ENCODE results near the gene ZNF184. TPM values are rescaled to one million over a fixed set of nuclear protein-coding genes. Genes with fewer than 3 reads are reported as not detected.

Gene ZNF184
- total and polyA plus RNA-seq, 9 of the 15 experiments (the other 6 are each of a cell fraction or from before 2014, with no cell fraction given), result 7.6 to 22.2 (median 12.8) TPM

- no peak for TF ChIP-seq POLR2AphosphoS5 (IDR thresholded peaks at IDR 0.05; ENCODE audit: control insufficient read depth, insufficient read depth, low read depth, low read length)
- peak; percentile 33; the same call in 1 of the 2 replicates for TF ChIP-seq NCOA1 (IDR thresholded peaks at IDR 0.05; ENCODE audit: low read depth)
- TF ChIP-seq, protein P1, sequence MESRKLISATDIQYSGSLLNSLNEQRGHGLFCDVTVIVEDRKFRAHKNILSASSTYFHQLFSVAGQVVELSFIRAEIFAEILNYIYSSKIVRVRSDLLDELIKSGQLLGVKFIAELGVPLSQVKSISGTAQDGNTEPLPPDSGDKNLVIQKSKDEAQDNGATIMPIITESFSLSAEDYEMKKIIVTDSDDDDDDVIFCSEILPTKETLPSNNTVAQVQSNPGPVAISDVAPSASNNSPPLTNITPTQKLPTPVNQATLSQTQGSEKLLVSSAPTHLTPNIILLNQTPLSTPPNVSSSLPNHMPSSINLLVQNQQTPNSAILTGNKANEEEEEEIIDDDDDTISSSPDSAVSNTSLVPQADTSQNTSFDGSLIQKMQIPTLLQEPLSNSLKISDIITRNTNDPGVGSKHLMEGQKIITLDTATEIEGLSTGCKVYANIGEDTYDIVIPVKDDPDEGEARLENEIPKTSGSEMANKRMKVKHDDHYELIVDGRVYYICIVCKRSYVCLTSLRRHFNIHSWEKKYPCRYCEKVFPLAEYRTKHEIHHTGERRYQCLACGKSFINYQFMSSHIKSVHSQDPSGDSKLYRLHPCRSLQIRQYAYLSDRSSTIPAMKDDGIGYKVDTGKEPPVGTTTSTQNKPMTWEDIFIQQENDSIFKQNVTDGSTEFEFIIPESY (CRISPR knock-in tag; IDR thresholded peaks at IDR 0.05), result no peak
- TF ChIP-seq HMBOX1 (IDR thresholded peaks at IDR 0.05), result no peak
- peak in 1 of 2 experiments; percentile 40; a peak in 1 of 4 replicates for TF ChIP-seq TRIM24 (IDR thresholded peaks at IDR 0.05)
- TF ChIP-seq SMARCE1 (IDR thresholded peaks at IDR 0.05), result 0 out of 2 replicates have a peak, but pooled peaks have one; percentile 43
- no peak for TF ChIP-seq SETDB1 (IDR thresholded peaks at IDR 0.05; ENCODE audit: low read length)
- peak; percentile 79 for TF ChIP-seq LARP7 (IDR thresholded peaks at IDR 0.05)
- no peak for TF ChIP-seq PML (IDR thresholded peaks at IDR 0.05; ENCODE audit: low read length)
- TF ChIP-seq NFE2 (IDR thresholded peaks at IDR 0.05; ENCODE audit: low read depth), result no peak
- TF ChIP-seq ZC3H8 (IDR thresholded peaks at IDR 0.05), result peak; percentile 78; the same call in 1 of the 2 replicates
- TF ChIP-seq NFATC3 (IDR thresholded peaks at IDR 0.05), result peak; percentile 58; the same call in 1 of the 2 replicates
- no peak for TF ChIP-seq GTF2E2 (tag; IDR thresholded peaks at IDR 0.05)
- no peak for TF ChIP-seq TBP (optimal IDR thresholded peaks at IDR 0.05; ENCODE audit: low read depth, low read length)
- no peak for TF ChIP-seq SNIP1 (IDR thresholded peaks at IDR 0.05; ENCODE audit: low read depth)
- no peak for TF ChIP-seq SMARCC2 (IDR thresholded peaks at IDR 0.05; ENCODE audit: low read depth)
- TF ChIP-seq DDX20 (tag; IDR thresholded peaks at IDR 0.05; ENCODE audit: low read depth), result no peak
- TF ChIP-seq HDGF (IDR thresholded peaks at IDR 0.05), result 0 out of 2 replicates have a peak, but pooled peaks have one; percentile 27
- TF ChIP-seq HDAC2 (IDR thresholded peaks at IDR 0.05), result peak; percentile 40; the same call in 1 of the 2 replicates
- TF ChIP-seq, protein P2, sequence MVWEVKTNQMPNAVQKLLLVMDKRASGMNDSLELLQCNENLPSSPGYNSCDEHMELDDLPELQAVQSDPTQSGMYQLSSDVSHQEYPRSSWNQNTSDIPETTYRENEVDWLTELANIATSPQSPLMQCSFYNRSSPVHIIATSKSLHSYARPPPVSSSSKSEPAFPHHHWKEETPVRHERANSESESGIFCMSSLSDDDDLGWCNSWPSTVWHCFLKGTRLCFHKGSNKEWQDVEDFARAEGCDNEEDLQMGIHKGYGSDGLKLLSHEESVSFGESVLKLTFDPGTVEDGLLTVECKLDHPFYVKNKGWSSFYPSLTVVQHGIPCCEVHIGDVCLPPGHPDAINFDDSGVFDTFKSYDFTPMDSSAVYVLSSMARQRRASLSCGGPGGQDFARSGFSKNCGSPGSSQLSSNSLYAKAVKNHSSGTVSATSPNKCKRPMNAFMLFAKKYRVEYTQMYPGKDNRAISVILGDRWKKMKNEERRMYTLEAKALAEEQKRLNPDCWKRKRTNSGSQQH (CRISPR knock-in tag; IDR thresholded peaks at IDR 0.05), result peak; percentile 83; the same call in 1 of the 2 replicates
- TF ChIP-seq MEF2D (tag; conservative IDR thresholded peaks at IDR 0.05; ENCODE audit: low read depth), result no peak
- TF ChIP-seq IRF9 (tag; IDR thresholded peaks at IDR 0.05), result no peak
- peak; percentile 81 for TF ChIP-seq OTX1 (CRISPR knock-in tag; IDR thresholded peaks at IDR 0.05)
- peak; percentile 72; the same call in 1 of the 2 replicates for TF ChIP-seq NBN (IDR thresholded peaks at IDR 0.05; ENCODE audit: low read depth)
- no peak for TF ChIP-seq SMAD4 (CRISPR knock-in tag; conservative IDR thresholded peaks at IDR 0.05)
- no peak for TF ChIP-seq RAD51 (IDR thresholded peaks at IDR 0.05; ENCODE audit: borderline replicate concordance, low read depth)
- TF ChIP-seq, protein P3, sequence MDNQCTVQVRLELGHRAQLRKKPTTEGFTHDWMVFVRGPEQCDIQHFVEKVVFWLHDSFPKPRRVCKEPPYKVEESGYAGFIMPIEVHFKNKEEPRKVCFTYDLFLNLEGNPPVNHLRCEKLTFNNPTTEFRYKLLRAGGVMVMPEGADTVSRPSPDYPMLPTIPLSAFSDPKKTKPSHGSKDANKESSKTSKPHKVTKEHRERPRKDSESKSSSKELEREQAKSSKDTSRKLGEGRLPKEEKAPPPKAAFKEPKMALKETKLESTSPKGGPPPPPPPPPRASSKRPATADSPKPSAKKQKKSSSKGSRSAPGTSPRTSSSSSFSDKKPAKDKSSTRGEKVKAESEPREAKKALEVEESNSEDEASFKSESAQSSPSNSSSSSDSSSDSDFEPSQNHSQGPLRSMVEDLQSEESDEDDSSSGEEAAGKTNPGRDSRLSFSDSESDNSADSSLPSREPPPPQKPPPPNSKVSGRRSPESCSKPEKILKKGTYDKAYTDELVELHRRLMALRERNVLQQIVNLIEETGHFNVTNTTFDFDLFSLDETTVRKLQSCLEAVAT (IDR thresholded peaks at IDR 0.05), result peak; percentile 69 to 78; a peak in 3 of 4 replicates
Observed at GRCh38 chr6:27500177-27500576, 27.3 kb upstream of the ZNF184 start (continued).

Data from K562 (cell line).